ENCODE measurements around the gene KIAA0930.

Gene KIAA0930

DNA sequence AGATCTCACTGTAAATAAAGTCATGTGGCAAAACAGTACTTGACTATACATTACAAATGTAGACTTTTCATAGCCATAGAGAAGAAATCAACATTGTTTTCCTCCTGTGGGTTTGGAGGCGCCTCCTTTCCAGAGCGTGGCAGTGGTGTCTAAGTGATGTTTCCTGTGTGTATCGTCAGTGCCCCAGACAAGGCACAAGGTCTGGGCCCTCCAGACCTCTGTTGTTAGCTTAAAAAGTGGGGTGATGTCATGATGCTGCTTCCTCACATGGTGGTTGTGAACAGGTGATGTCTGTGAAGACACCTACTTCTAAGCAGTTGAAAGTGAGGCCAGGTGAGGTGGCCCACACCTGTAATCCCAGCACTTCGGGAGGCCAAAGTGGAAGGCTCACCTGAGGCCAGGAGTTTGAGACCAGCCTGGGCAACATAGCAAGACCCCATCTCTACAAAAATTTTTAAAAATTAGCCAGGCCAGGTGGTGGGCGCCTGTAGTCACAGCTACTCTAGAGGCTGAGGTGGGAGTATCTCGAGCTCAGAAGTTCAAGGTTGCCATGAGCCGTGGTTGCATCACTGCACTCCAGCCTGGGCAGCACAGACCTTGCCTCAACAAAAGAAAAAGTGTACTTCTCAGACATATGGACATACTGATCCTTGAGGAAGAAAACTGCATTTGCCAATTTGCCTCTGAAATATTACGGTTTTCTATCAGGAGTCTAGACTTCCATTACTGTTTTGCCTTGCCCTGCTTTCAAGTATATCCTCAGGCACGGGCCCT lies 61.2 kb downstream of the KIAA0930 start:
- DNase-seq (ENCODE audit: low read depth, low spot score): no peak

DNA sequence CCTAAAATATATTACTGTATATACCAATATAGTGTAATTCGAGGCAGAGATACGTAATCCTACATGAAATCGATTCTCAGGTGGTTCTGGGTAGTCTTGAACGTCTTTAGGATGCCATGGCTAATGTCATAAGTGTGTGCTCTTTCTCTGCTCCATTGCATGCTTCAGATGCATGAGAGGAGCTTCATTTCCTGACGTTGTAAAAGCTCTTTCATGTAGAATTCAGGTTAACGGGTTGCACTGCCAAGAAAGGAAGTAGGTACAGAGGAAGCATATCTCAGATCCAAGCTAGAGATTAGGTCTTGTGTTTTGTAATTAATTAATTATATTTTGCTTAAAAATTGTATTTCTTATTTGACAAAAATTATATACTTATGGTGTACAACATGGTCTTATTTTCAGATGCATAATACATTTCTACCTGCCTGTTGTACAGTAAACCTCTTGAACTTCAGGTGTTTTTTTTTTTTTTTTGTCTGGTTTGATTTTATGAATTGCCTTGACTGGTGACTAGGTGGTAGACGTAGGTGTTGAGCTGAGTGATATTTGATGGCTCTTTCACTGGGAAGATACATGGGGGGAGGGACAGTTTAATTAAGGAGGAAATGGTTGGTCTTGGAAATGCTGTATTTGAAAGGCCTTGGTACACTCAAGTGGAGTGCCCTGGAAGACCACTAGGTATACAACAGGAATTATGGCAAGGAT lies 67.7 kb downstream of the KIAA0930 start:
- DNase-seq (ENCODE audit: low read depth, low spot score): no peak

DNA sequence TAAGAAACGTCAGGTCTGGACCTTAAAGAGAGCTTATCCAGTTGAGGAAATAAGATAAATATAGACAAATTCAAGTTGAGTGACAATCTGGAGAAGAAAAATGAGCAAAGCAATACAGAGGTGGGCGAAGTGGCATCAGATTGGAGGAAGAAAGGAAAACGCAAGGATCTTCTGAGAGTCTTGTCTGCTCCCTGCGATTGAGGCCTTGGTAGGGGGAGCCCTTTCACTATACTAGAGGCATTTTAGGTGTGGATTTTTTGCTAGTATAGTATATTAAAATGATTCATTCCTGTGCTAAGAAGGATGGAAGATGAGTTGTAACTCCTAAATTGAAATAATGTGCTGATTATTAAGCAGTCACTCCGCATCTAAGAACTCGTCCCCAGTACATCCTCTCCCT lies 68.9 kb downstream of the KIAA0930 start:
- DNase-seq (ENCODE audit: low read depth, low spot score): no peak

DNA sequence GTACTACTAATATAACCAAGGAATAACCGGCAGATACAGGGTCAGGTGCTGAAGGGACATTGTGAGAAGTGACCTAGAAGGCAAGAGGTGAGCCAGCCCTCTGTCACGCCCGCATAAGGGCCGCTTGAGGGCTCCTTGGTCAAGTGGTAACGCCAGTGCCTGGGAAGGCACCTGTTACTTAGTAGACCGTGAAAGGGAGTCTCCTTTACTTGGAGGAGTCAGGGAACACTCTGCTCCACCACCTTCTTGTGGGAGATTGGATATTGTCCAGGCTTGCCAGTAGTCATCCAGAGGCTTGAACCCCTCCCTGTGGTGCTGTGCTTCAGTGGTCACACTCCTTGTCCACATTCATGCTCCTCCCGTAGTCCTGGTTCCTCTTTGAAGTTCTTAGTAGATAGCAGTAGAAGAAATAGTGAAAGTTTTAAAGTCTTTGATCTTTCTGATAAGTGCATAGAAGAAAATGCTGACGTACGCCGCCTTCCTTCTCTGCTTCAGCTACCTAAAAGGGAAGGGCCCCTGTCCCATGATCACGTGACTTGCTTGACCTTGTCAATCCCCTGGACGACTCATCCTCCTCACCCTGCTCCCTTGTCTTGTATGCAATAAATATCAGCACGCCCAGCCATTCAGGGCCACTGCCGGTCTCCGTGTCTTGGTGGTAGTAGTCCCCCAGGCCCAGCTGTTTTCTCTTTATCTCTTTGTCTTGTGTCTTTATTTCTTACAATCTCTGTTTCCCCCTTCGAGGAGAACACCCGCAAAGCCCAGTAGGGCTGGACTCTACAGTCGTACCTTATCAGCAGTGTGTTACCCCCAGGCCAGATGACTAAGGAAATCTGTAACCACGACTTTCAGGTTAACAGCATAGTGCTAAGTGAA lies 70.9 kb downstream of the KIAA0930 start:
- DNase-seq (ENCODE audit: low read depth, low spot score): no peak

DNA sequence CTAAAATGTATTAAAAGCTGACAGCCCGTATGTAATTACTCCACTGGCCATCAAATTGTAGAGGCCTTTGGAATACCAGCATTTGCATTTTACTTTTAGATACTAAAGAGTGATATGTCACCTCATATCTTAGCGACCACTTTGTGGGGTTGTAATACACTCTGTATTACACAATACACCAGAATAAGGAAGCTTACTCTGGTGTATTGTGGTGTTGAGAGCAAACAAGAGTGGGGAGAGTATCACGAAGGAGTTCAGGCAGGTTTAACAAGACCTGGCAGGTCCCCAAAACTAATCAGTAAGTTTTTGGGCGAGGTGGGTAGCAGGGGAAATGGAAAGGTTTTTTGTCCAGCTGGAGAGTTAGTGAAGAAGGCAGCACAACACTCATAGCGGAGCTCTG lies 73.8 kb downstream of the KIAA0930 start:
- no peak for DNase-seq (ENCODE audit: low read depth, low spot score)

DNA sequence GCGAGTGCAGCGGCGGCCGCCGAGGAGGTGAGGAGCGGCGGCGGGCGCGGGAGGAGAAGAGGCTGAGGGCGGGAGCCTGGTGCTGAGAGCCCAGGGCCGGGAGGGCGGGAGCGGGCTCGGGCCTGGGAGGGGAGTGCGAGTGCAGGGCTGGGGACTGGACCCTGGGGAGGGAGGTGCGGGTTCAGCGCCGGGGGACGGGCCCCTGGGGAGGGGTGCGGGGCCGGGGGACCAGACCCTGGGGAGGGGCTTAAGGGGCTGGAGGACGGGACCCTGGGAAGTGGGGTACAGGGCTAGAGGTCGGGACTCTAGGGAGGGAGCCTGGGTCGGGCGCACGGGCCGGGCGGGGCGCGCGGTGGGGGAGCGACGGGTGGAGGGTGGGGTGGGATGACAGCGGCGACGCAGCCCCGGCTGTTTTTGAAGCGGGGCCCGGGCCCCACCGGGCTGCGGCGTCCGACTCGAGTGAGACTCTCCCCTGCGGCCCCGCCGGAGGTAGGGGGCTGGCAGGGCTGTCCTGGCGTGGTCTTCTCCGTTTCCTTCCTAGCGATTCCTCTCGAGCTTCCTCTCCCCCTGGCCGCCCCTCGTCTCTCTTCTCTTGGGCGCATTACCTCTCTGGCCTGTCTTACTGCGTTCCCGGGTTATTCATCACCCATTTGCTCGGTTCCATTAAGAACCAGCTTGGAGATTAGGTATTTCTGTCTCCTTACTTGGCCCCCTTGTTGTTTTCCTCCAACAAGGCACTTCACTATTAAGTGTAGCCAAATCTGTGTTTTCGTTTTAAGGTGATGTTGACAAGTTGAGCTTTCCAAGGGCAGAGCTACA lies 76.2 kb downstream of the KIAA0930 start:
- DNase-seq (ENCODE audit: low read depth, low spot score): no peak

DNA sequence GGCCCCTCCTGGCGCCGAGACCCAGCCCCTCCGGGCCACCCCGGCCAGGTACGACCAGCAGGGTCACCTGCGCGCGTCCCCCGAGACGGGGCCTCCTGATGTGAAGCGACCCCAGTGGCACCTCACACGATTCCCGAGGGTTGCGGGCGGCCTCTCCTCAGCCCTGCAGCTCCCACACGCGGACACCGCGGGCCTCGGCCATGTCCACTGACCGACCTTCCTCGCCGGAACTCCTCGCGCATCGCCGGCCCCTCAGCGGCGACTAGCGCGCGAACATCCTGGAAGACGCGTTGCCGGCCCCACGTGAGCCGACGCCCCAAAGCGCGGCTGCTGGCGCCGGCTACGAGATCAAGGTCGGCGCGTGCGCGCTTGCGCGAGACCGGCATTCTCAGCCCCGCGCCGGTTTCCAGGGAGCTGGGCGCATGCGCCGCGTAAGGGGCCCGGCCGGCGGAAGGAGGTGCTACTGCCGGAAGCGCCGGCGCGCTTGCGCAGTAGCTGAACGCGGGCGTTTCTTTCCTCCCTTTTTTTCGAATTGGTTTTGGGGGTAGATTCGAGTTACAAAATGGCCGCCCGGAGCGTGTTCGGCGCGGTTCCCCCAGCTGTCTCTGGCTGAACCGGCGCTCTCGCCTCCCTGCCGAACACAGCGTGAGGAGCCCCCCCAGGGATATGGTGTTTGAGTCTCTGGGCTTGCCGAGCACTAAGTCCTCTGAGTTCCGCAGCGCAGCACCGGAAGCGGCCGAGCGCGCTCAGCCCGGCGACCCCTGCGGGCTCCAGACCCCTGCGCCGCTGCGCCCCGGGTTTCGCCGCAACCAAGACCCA lies 77.0 kb downstream of the KIAA0930 start, which contains the start of gene NUP50:
Gene NUP50, plus strand, starts transcription at position 475 of the 819 bp plus-strand sequence. CDS start 4,253 bp downstream, outside the sequence.
- peak; percentile 83 for DNase-seq (ENCODE audit: low read depth, low spot score)

DNA sequence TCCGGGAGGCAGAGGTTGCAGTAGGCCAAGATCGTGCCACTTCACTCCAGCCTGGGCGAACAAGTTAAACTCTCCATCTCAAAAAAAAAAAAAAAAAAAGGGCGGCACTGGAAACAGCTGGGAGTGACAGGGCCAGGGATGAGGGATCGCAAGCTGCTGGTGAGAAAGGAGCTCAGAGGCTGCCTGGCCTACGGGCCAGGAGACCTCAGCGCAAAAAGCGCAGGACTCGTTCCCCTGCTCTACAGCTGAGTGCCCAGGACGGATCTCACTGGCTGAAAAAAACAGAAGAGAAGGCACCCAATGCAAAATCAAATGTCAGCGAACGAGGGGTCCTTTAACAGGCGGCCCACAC lies 77.6 kb downstream of the KIAA0930 start:
- DNase-seq (ENCODE audit: low read depth, low spot score): no peak

DNA sequence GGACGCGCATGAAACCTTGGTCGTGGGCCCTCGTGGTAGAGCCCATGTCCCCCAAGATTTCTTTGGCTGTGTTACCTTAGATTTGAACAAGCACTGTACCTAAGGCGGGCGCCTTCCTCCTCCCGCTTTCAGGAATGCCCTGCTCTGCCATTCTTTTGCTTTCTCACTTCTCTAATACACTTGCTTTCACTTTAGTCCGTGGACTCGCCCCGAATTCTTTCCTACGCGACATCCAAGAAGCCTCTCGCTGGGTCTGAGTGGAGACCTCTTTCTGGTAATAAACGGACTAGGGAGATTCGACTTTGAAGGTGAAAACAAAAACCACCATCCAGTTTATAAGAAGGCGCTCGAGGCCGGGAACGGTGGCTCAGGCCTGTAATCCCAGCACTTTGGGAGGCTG lies 78.2 kb downstream of the KIAA0930 start:
- no peak for DNase-seq (ENCODE audit: low read depth, low spot score)

DNA sequence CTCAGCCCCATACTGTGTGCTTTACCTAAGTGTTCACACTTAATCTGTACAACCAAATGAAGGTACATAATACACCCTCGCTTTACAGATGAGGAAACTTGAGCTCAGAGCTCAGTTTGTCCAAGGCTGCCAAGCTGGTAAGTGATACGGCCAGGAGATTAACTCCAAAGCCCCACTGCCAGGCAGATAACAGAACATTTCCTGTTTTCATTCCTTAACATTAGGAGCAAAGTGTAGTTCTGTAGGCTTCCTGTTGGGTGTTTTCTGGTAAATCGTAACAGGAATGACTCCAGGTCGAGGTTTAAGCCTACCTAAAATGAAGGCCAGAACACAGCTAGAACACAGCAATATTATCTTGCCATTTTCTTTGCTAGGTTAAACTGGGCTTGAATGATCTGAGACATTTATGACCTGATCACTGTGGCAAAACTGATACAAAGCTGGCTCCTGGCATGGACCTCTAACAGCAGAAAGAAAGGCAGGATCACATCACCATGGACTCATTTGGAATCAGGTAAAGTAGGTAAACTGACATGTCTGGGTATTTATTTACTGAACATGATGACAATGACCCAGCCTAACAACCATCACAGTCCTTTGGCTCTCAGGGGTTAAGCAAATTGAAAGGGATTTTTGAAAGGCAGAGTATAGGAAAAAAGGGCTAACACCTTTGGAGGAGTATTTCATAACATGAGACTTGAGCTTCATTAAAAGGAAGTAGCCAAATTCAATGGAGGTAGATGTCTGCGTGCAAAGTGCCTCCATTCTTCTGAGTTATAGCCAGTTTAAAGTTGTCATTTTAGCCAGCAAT lies 80.8 kb downstream of the KIAA0930 start:
- DNase-seq (ENCODE audit: low read depth, low spot score): no peak

DNA sequence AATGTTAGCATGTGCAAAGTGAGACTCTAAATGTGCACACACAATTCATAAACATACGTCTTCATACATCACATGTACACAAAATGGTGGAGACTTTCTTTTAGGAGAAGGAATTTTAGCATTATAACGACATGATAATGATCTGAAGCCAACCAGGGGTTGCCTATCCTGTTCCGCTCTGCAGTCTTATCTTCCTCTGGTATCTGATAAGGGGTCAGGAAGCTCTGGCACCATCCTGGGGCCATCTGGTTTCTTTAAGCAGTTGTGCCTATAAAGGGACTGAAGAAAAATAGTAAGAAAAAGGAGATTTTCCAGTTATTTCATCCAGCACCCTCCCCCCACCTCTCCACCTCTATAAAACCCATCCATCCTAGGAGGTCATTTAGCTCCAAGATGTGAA lies 82.8 kb downstream of the KIAA0930 start:
- DNase-seq (ENCODE audit: low read depth, low spot score): no peak

DNA sequence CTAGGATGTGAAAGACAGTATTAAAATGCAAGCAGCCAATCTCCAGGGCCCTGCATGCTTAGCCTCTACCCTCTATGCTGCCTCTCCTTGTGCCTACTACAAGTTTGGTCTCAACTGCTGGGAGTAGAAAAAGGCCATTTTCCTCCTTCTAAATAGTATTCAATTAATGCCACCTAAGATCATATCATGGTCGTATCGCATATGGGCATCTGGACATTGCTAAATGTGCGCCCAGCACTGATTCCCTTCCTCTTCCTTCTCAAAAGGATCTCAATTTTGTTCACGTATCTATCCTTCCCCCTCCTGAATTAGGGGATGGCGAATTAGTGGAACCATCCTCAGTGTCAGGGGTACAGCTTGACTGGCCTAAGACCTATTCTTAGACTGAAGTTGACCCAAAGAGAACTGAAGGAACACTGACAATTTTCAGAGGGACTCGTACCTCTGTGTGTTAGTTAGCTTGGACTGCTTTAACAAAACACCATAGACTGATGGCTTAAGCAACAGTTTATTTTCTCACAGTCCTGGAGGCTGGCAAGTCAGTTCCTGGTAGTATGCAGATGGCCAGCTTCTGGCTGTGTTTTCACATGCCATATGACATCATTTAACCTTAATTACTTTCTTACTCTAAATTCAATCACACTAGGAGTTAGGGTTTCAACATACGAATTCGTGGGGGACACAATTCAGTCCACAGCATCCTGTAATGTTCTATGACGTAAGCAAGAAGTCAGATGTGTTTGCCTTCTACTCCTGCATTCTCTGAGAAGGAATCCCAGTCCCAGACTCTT lies 85.4 kb downstream of the KIAA0930 start:
- no peak for DNase-seq (ENCODE audit: low read depth, low spot score)

DNA sequence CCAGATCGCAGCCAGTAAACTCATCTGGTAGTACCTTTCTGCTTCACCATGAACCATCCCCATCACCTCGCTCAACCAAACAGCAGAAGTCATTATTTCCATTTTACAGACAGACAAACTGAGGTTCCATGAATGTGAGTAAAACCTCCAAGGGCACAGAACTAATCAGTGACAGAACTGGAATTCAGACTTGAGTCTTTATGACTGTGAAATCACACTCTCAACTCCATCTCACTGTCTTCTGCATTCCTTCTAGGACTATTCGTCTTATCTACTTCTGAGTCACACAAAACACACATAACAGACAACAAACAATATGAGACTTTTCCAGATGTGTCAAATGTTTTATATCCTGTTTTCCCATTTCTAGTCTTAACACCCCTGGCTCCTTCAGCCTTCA lies 86.3 kb downstream of the KIAA0930 start:
- DNase-seq (ENCODE audit: low read depth, low spot score): no peak

DNA sequence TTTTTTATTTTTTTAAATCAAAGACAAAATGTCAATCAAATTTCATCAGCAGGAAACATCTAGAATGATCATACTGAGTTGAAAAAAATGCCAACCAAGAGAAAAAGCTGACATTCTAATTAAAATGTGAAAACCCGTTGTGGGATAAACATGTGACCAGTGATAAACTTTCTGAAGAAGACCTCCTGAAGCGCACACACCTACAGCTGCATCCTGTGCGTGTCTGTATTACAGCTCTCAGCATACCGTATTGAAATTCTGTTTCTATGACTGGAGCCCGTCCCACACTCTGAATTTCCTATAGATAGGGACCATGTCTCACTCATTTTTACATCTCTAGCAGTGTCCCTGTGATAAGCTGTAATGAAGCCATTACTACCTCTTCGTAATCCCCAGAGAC lies 89.2 kb downstream of the KIAA0930 start:
- DNase-seq (ENCODE audit: low read depth, low spot score): no peak

DNA sequence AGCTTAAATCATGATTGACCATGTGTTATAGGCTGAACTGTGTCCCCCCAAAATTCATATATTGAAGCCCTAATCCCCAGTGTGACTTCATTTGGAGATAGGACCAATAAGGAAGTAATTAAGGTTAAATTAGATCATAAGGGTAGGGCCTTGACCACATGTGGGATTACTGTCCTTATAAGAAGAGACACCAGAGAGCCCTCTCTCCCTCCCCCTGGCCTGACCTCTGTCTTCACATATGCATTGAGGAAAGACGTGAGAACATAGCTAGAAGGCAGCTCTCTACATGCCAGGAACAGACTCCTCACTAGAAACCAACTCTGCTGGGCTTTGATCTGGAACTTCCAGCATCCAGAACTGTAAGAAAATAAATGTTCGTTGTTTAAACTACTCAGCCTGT lies 90.6 kb downstream of the KIAA0930 start:
- no peak for DNase-seq (ENCODE audit: low read depth, low spot score)

DNA sequence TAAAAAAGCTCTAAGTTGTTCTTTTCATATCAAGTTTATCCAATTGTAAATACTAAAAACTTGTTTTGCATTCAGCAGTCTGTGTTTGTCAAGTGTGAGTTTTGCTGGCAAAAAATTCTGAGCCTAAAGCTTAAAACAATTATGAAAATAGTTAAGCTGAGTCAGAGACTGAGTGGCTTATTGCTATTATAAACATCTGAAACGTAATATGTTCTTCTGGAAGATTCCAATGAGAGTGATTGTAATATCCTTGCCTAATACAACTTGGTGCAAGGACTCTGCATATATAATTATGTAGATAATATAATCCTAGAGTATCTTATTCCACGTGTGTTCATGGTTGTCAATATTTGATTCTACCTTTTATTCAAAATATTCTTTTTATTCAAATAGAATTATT lies 91.0 kb downstream of the KIAA0930 start:
- no peak for DNase-seq (ENCODE audit: low read depth, low spot score)

DNA sequence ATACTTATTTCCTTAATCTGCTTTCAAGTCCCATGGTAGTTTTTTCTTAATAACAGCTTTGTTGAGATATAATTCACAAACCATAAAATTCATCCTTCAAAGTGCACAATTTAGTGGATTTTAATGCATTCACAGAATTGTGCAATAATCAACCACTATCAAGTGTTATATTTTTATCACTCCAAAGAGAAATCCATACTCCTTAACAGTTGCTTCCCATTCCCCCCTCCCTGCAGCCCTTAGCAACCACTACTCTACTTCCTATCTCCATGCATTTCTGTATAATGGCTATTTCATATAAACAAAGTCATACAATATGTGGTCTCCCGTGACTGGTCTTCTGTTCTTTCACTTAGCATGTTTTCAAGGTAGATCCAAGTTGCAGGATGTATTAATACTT lies 95.8 kb downstream of the KIAA0930 start:
- DNase-seq (ENCODE audit: low read depth, low spot score): no peak

DNA sequence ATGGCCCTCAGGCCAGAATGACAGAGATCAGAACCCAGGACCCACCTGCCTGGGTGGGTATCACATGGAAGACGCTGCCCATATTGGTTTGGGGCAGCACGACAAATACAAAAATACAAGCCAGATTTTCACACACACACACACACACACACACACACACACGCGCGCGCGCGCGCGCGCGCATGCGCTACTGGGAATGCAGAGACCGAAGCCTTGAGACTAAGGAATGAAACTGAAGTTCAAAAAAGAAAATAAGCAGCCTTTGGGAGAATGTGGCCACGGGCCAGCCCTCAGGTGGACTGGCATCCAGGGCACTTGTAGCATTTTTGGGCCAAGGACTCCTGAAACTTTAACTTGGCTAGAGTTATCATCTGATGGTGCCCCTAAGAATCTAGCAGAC lies 98.3 kb downstream of the KIAA0930 start:
- no peak for DNase-seq (ENCODE audit: low read depth, low spot score)

Measured in iPS DF 19.7 (cell line).